Measurements from ENCODE around the gene RBM3. TPM values are rescaled to one million over a fixed set of nuclear protein-coding genes. Genes with fewer than 3 reads are reported as not detected.

Gene RBM3
- total and polyA plus RNA-seq, 10 of the 15 experiments (the other 5 are each of a cell fraction or from before 2014, with no cell fraction given): 170 to 467 (median 259) TPM

- ChIA-PET POLR2A (interaction anchor here (0.6 kb wide), 2 partner anchors 84 to 543 kb away, joined by 4 read pairs; no protein-coding TSS in a partner anchor), CTCF (no interaction called here), RAD21 (ENCODE audit: unreplicated experiment) (no interaction called here), SMC1A (ENCODE audit: uncharacterized antibody, unreplicated experiment) (no interaction called here)
- intact Hi-C loops (cut with micrococcal nuclease; ENCODE audit: unreplicated experiment) (no loop called here), in situ Hi-C loops (cut with MboI) (no loop called here)
- H3K4me2 ChIP-seq (ENCODE audit: control insufficient read depth, insufficient read depth): no peak overlapping the region
- H3K9ac ChIP-seq (ENCODE audit: control insufficient read depth, insufficient read depth, low read length): no peak overlapping the region
- no peak overlapping the region for H3K4me3 ChIP-seq
- TF ChIP-seq E2F4 (IDR thresholded peaks at IDR 0.05; ENCODE audit: low read depth, low read length) (no peak), RELA (IDR thresholded peaks at IDR 0.05; ENCODE audit: borderline replicate concordance, partially characterized antibody) (no peak), YBX1 (IDR thresholded peaks at IDR 0.05) (no peak), POLR2A (IDR thresholded peaks at IDR 0.05; ENCODE audit: low read depth, low read length) (no peak), ZBTB40 (IDR thresholded peaks at IDR 0.05; ENCODE audit: borderline replicate concordance) (no peak), CREM (IDR thresholded peaks at IDR 0.05; ENCODE audit: low read depth) (no peak), RUNX3 (IDR thresholded peaks at IDR 0.05; ENCODE audit: low read length) (no peak), DPF2 (IDR thresholded peaks at IDR 0.05) (no peak), ASH2L (IDR thresholded peaks at IDR 0.05; ENCODE audit: borderline replicate concordance, low read depth) (no peak), PML (IDR thresholded peaks at IDR 0.05; ENCODE audit: low read length) (no peak), NRF1 (conservative IDR thresholded peaks at IDR 0.05; ENCODE audit: low read depth, low read length) (no peak), NFIC (IDR thresholded peaks at IDR 0.05; ENCODE audit: low read depth, low read length) (no peak), MXI1 (IDR thresholded peaks at IDR 0.05; ENCODE audit: low read depth, low read length) (no peak), SUZ12 (IDR thresholded peaks at IDR 0.05; ENCODE audit: unreplicated experiment) (no peak), TARDBP (IDR thresholded peaks at IDR 0.05; ENCODE audit: borderline replicate concordance) (no peak), ATF3 (IDR thresholded peaks at IDR 0.05; ENCODE audit: borderline replicate concordance, extremely low read depth, low read depth, low read length) (no peak)
- no peaks in the 10 kb centered on the region for H3K27me3 ChIP-seq (replicated peaks in 1 of 2; ENCODE audit: control insufficient read depth in 2 of 2, insufficient read depth in 2 of 2, low read length in 1 of 2)
- no peak overlapping the region for H3K27ac ChIP-seq (ENCODE audit: control insufficient read depth, insufficient read depth)
- no TSS peak for BruUV-seq (replicated peaks)
- 66% methylated on average over 13 of the region's 13 CpGs for WGBS (ENCODE audit: insufficient coverage, insufficient replicate concordance, low lambda C conversion rate, missing lambda C conversion rate)
- H3K4me1 ChIP-seq (ENCODE audit: control insufficient read depth, insufficient read depth, low read length): no peaks in the 10 kb centered on the region
- FAIRE-seq (no peak), DNase-seq (ENCODE audit: low read depth, low spot score) (no peak), ATAC-seq (no peak)
- no peaks in the 10 kb centered on the region for H3K36me3 ChIP-seq (ENCODE audit: control insufficient read depth in 2 of 2, insufficient read depth in 2 of 2, low read length in 1 of 2)
- H3K9me3 ChIP-seq (replicated peaks; ENCODE audit: control insufficient read depth, insufficient read depth, low read length): no peaks in the 10 kb centered on the region
- no peak overlapping the region for H2AFZ ChIP-seq (ENCODE audit: control insufficient read depth, low read depth, low read length)
- no peaks in the 10 kb centered on the region for H3K79me2 ChIP-seq (ENCODE audit: control insufficient read depth, insufficient read depth, low read length)
- H4K20me1 ChIP-seq (ENCODE audit: control insufficient read depth, insufficient read depth): no peaks in the 10 kb centered on the region
Observed at GRCh38 chrX:48589482-48590162, 15.3 kb downstream of the RBM3 start.
